PC-9 (cell line): ENCODE results near the gene ERCC3.

Source experiments
- EZH2 ChIP-seq: fragments of 200-600 bp; sonication (generic); IDR thresholded peaks from 2 replicates; pipeline ENCODE4 v1.8.0; 2017; ENCODE audit warnings: antibody characterized with exemption, low read depth
- TF ChIP-seq, protein P1 (sequence below): fragments of 200-600 bp; sonication (generic); conservative IDR thresholded peaks from 2 replicates; pipeline ENCODE4 v1.6.1; 2017; ENCODE audit warnings: mixed run types, antibody characterized with exemption, mild to moderate bottlenecking, moderate library complexity

DNA sequence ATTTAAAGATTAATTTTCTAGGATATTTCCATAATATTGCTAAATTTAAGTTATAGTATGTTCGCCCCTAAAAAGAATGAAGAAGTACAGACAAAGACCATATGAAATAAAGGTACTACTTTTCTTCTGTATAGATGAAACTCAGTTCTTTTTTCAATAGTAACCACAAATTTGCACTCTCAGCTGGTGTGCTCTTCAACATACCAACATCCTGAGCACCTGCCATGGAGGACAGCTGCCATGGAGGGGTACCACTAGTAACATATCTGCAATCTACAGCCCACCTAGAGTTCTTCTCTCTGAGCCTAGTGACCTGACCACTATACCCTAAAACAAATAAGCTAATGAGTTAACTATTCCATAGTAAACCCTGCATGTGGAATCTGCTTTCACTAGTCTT lies 36.8 kb upstream of the ERCC3 start:
- TF ChIP-seq, protein P1, sequence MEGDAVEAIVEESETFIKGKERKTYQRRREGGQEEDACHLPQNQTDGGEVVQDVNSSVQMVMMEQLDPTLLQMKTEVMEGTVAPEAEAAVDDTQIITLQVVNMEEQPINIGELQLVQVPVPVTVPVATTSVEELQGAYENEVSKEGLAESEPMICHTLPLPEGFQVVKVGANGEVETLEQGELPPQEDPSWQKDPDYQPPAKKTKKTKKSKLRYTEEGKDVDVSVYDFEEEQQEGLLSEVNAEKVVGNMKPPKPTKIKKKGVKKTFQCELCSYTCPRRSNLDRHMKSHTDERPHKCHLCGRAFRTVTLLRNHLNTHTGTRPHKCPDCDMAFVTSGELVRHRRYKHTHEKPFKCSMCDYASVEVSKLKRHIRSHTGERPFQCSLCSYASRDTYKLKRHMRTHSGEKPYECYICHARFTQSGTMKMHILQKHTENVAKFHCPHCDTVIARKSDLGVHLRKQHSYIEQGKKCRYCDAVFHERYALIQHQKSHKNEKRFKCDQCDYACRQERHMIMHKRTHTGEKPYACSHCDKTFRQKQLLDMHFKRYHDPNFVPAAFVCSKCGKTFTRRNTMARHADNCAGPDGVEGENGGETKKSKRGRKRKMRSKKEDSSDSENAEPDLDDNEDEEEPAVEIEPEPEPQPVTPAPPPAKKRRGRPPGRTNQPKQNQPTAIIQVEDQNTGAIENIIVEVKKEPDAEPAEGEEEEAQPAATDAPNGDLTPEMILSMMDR = no peak
- no peak for TF ChIP-seq EZH2
